WTC11 (cell line): ENCODE data around the gene SLIT3. TPM values are rescaled to one million over a fixed set of nuclear protein-coding genes. Genes with fewer than 3 reads are reported as not detected.
A peak's percentile ranks its signal among the peaks of the same experiment; 100 is the strongest.

Experiments used
- ATAC-seq: fragments of 200-7000 bp; cut with Tn5 transposase; 2 replicates; pipeline ENCODE4 v1.10.0; 2021; ENCODE audit warnings: mild to moderate bottlenecking, moderate library complexity
- CTCF ChIA-PET: fragments of 300-600 bp; sonication (Branson Sonifier 250); formaldehyde crosslinking; loops from one replicate; lab custom pipeline; 2021; ENCODE audit warnings: antibody characterized with exemption; lab: Charles Lee
- POLR2A ChIA-PET: fragments of 350-600 bp; sonication (Branson Sonifier 250); formaldehyde crosslinking; loops from one replicate; lab custom pipeline; 2021; ENCODE audit warnings: antibody characterized with exemption; lab: Charles Lee
- DNase-seq: peaks from one replicate; pipeline ENCODE4 v3.0.0; 2021; ENCODE audit warnings: low spot score
- H3K27ac Mint-ChIP-seq: 2 replicates; pipeline ENCODE4 v1.8.0; 2021; ENCODE audit warnings: mixed read lengths
- H3K27me3 Mint-ChIP-seq: 2 replicates; pipeline ENCODE4 v1.8.0; 2021; ENCODE audit warnings: low read depth, mild to moderate bottlenecking, moderate library complexity, mixed read lengths
- H3K36me3 Mint-ChIP-seq: 2 replicates; pipeline ENCODE4 v1.8.0; 2021; ENCODE audit warnings: mixed read lengths
- H3K4me1 Mint-ChIP-seq: 2 replicates; pipeline ENCODE4 v1.8.0; 2022; ENCODE audit warnings: mixed read lengths
- H3K4me3 Mint-ChIP-seq: 2 replicates; pipeline ENCODE4 v1.8.0; 2021; ENCODE audit warnings: mild to moderate bottlenecking, moderate library complexity, mixed read lengths
- H3K9me3 Mint-ChIP-seq: 2 replicates; pipeline ENCODE4 v1.8.0; 2021; ENCODE audit warnings: mixed read lengths
- CDX4 ChIP-seq: fragments of 250-450 bp; sonication (Bioruptor Pico); IDR thresholded peaks from 2 replicates; pipeline ENCODE4 v1.9.0; 2021; ENCODE audit warnings: moderate library complexity, mild to moderate bottlenecking, inconsistent platforms, borderline replicate concordance
- ERG ChIP-seq: fragments of 250-450 bp; sonication (Bioruptor Pico); IDR thresholded peaks from 2 replicates; pipeline ENCODE4 v1.8.0; 2021; ENCODE audit warnings: mild to moderate bottlenecking
- GTF2I ChIP-seq: fragments of 250-450 bp; sonication (Bioruptor Pico); conservative IDR thresholded peaks from 2 replicates; pipeline ENCODE4 v1.4.0; 2021; ENCODE audit warnings: mild to moderate bottlenecking
- IRF2 ChIP-seq: sonication (generic); formaldehyde crosslinking; IDR thresholded peaks from 2 replicates; pipeline ENCODE4 v1.8.0; 2022; ENCODE audit warnings: low read depth, missing genetic modification reagents, borderline replicate concordance
- NFE2L1 ChIP-seq: sonication (generic); formaldehyde crosslinking; IDR thresholded peaks from 2 replicates; pipeline ENCODE4 v1.8.1; 2023; ENCODE audit warnings: missing genetic modification reagents
- USF1 ChIP-seq: sonication (generic); formaldehyde crosslinking; IDR thresholded peaks from 2 replicates; pipeline ENCODE4 v1.8.0; 2022; ENCODE audit warnings: mild to moderate bottlenecking, missing genetic modification reagents
- USF2 ChIP-seq: sonication (generic); formaldehyde crosslinking; IDR thresholded peaks from 2 replicates; pipeline ENCODE4 v1.8.1; 2023; ENCODE audit warnings: mild to moderate bottlenecking, missing genetic modification reagents, moderate library complexity
- ZBTB43 ChIP-seq: sonication (generic); formaldehyde crosslinking; IDR thresholded peaks from 2 replicates; pipeline ENCODE4 v1.8.1; 2023; ENCODE audit warnings: mild to moderate bottlenecking, missing genetic modification reagents
- ZNF425 ChIP-seq: fragments of 250-450 bp; sonication (Bioruptor Pico); conservative IDR thresholded peaks from 2 replicates; pipeline ENCODE4 v1.9.0; 2021; ENCODE audit warnings: mild to moderate bottlenecking
- ZSCAN18 ChIP-seq: fragments of 250-450 bp; sonication (Bioruptor Pico); IDR thresholded peaks from 2 replicates; pipeline ENCODE4 v2.1.2; 2022; ENCODE audit warnings: mild to moderate bottlenecking, moderate library complexity
- total RNA-seq: library from RNA; stranded (reverse); gene quantifications from 3 replicates; pipeline ENCODE4 v1.2.3, GENCODE V29; 2021
- TF ChIP-seq, protein P1 (sequence below): fragments of 200-600 bp; IDR thresholded peaks from 2 replicates; pipeline ENCODE4 v1.8.0; 2022; ENCODE audit warnings: antibody characterized with exemption

Gene SLIT3
- total RNA-seq, 1 experiment from 2014 or later, result 1.9 TPM

GRCh38 chr5:168985454-168985853 lies 315.5 kb downstream of the SLIT3 start (continued):
- TF ChIP-seq USF2 (CRISPR knock-in tag), result peak; percentile 72
- TF ChIP-seq IRF2 (CRISPR knock-in tag), result no peak
- no peak for TF ChIP-seq ZBTB43
- TF ChIP-seq CDX4 (CRISPR knock-in tag), result no peak

GRCh38 chr5:168984135-168984675 lies 316.7 kb downstream of the SLIT3 start:
- Mint-ChIP-seq H3K36me3 (no peaks in the 10 kb centered on the region), H3K9me3 (no peaks in the 10 kb centered on the region), H3K27ac (peak overlapping the region; percentile 67; the same call in 1 of the 2 replicates), H3K4me3 (no peak overlapping the region), H3K4me1 (peaks cover 56% of the 10 kb centered on the region), H3K27me3 (no peaks in the 10 kb centered on the region)
- ChIA-PET POLR2A (no interaction called here), CTCF (interaction anchor here (0.9 to 1.2 kb wide), 5 partner anchors 37 to 319 kb away, joined by 3 to 4 read pairs (median 3); partner anchors contain the start of gene SLIT3)
- no peak for TF ChIP-seq GTF2I (CRISPR knock-in tag)
- TF ChIP-seq ERG (CRISPR knock-in tag), result no peak
- TF ChIP-seq CDX4 (CRISPR knock-in tag), result no peak
- TF ChIP-seq ZSCAN18 (CRISPR knock-in tag), result no peak
- no peak for TF ChIP-seq NFE2L1 (CRISPR knock-in tag)
- TF ChIP-seq, protein P1, sequence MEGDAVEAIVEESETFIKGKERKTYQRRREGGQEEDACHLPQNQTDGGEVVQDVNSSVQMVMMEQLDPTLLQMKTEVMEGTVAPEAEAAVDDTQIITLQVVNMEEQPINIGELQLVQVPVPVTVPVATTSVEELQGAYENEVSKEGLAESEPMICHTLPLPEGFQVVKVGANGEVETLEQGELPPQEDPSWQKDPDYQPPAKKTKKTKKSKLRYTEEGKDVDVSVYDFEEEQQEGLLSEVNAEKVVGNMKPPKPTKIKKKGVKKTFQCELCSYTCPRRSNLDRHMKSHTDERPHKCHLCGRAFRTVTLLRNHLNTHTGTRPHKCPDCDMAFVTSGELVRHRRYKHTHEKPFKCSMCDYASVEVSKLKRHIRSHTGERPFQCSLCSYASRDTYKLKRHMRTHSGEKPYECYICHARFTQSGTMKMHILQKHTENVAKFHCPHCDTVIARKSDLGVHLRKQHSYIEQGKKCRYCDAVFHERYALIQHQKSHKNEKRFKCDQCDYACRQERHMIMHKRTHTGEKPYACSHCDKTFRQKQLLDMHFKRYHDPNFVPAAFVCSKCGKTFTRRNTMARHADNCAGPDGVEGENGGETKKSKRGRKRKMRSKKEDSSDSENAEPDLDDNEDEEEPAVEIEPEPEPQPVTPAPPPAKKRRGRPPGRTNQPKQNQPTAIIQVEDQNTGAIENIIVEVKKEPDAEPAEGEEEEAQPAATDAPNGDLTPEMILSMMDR, result no peak
- no peak for TF ChIP-seq USF1
- TF ChIP-seq ZNF425 (CRISPR knock-in tag), result no peak
- ATAC-seq (peak; percentile 45), DNase-seq (no peak)
